ENCODE measurements around the gene JCAD. TPM values are rescaled to one million over a fixed set of nuclear protein-coding genes. Genes with fewer than 3 reads are reported as not detected.

JCAD gene
- total and polyA plus RNA-seq, 2 of the 8 experiments (the other 6 are each of a cell fraction or from before 2014, with no cell fraction given), result 0.56 to 5.2 TPM

GRCh38 chr10:29966269-29966668, 93.1 kb downstream of the JCAD start:
- H3K27me3 ChIP-seq (replicated peaks in 1 of 4; ENCODE audit: control insufficient read depth in 3 of 4, extremely low read depth in 1 of 4, insufficient read depth in 3 of 4, low read length in 3 of 4), result no peaks in the 10 kb centered on the region
- no peak overlapping the region for H2BK120ac ChIP-seq (replicated peaks; ENCODE audit: low read depth, low read length)
- no peak overlapping the region for H3K9ac ChIP-seq (replicated peaks in 1 of 4; ENCODE audit: extremely low read depth in 1 of 4, low read depth in 3 of 4, low read length in 3 of 4)
- no peak overlapping the region for H3K23ac ChIP-seq (ENCODE audit: insufficient read length)
- no peak overlapping the region for H4K91ac ChIP-seq (replicated peaks; ENCODE audit: insufficient read length, low read length)
- ChIA-PET CTCF (ENCODE audit: partially characterized antibody) (interaction anchor here (1.0 to 1.6 kb wide), 3 partner anchors 11 to 58 kb away, joined by 3 to 6 read pairs (median 5); no protein-coding TSS in a partner anchor), POLR2A (ENCODE audit: partially characterized antibody) (no interaction called here)
- no peak overlapping the region for H3K27ac ChIP-seq (ENCODE audit: low read depth, low read length)
- H3K4me2 ChIP-seq (ENCODE audit: insufficient read depth in 1 of 2, low read depth in 2 of 2, low read length in 2 of 2), result no peak overlapping the region
- no peak overlapping the region for H2BK20ac ChIP-seq (ENCODE audit: low read length)
- 96% methylated on average over 4 of the region's 4 CpGs; no CpG with 5 or more reads in 1 of the 2 experiments for WGBS, 2 experiments (ENCODE audit: extremely low coverage in 1 of 2, insufficient coverage in 1 of 2, insufficient read length in 1 of 2, insufficient replicate concordance in 2 of 2, low coverage in 1 of 2, low lambda C conversion rate in 2 of 2, missing lambda C conversion rate in 1 of 2)
- H3K9me3 ChIP-seq (ENCODE audit: insufficient read depth in 2 of 2, low read depth in 1 of 2, low read length in 1 of 2), result no peaks in the 10 kb centered on the region
- no peak overlapping the region for H3K18ac ChIP-seq (ENCODE audit: extremely low read depth, low read length)
- H3K23me2 ChIP-seq (ENCODE audit: low read depth, low read length), result no peaks in the 10 kb centered on the region; the same call in 1 of the 2 replicates
- H3K4ac ChIP-seq (replicated peaks; ENCODE audit: insufficient read length, low read depth, low read length), result no peak overlapping the region
- H2AK5ac ChIP-seq (ENCODE audit: low read depth, low read length), result no peak overlapping the region
- H3K36me3 ChIP-seq (ENCODE audit: control insufficient read depth in 2 of 4, insufficient read depth in 4 of 4, low read length in 3 of 4), result no peaks in the 10 kb centered on the region; a peak in 1 of 8 replicates
- H3K79me2 ChIP-seq (ENCODE audit: control insufficient read depth in 1 of 2, insufficient read depth in 2 of 2, low read length in 2 of 2), result no peaks in the 10 kb centered on the region
- H2BK12ac ChIP-seq (ENCODE audit: low read depth, low read length), result no peak overlapping the region
- H4K20me1 ChIP-seq (replicated peaks in 1 of 2; ENCODE audit: control insufficient read depth in 1 of 2, insufficient read depth in 2 of 2, low read length in 2 of 2), result peaks cover 0 to 3% of the 10 kb centered on the region in 2 experiments
- H2BK5ac ChIP-seq (ENCODE audit: low read depth, low read length), result no peak overlapping the region
- no peak overlapping the region for H4K8ac ChIP-seq (ENCODE audit: extremely low read depth, insufficient read depth, low read length)
- H3K56ac ChIP-seq (replicated peaks; ENCODE audit: insufficient read length, low read depth, low read length), result no peak overlapping the region
- no peak overlapping the region for H4K5ac ChIP-seq (ENCODE audit: insufficient read length, low read depth, low read length)
- no peak overlapping the region for H3K4me3 ChIP-seq (ENCODE audit: extremely low read depth in 1 of 4, insufficient read depth in 2 of 4, low read depth in 3 of 4, low read length in 4 of 4)
- no peak overlapping the region for H3K14ac ChIP-seq (ENCODE audit: insufficient read length)
- no peaks in the 10 kb centered on the region for H3K4me1 ChIP-seq (replicated peaks in 1 of 4; ENCODE audit: control insufficient read depth in 3 of 4, insufficient read depth in 4 of 4, low read length in 3 of 4)
- no peak overlapping the region for H2AFZ ChIP-seq (ENCODE audit: low read length)
- FAIRE-seq (no peak), DNase-seq (ENCODE audit: low read depth in 1 of 2, low spot score in 2 of 2) (no peak)
- no peak overlapping the region for H2BK15ac ChIP-seq (ENCODE audit: low read length)
- no peaks in the 10 kb centered on the region for H3K79me1 ChIP-seq (ENCODE audit: low read depth, low read length)
- TF ChIP-seq CEBPB (IDR thresholded peaks at IDR 0.05; ENCODE audit: low read depth, low read length), result no peak
- TF ChIP-seq POLR2AphosphoS5 (IDR thresholded peaks at IDR 0.05; ENCODE audit: low read depth, low read length), result no peak
- no peak for TF ChIP-seq EZH2 (IDR thresholded peaks at IDR 0.05; ENCODE audit: low read depth, low read length, severe bottlenecking)
- no peak for TF ChIP-seq SIN3A (conservative IDR thresholded peaks at IDR 0.05 in 1 of 2, IDR thresholded peaks at IDR 0.05 in 1 of 2; ENCODE audit: low read depth in 1 of 2, low read length in 2 of 2)
- no peak for TF ChIP-seq NRF1 (IDR thresholded peaks at IDR 0.05; ENCODE audit: low read depth, low read length)
- TF ChIP-seq CTCF (IDR thresholded peaks at IDR 0.05; ENCODE audit: control extremely low read depth in 1 of 3, insufficient read depth in 1 of 3, low read depth in 1 of 3, low read length in 3 of 3), result peak; percentile 40 to 44 (median 42)
- TF ChIP-seq RXRA (IDR thresholded peaks at IDR 0.05; ENCODE audit: insufficient read depth, low read depth, low read length), result no peak
- peak; percentile 43 to 60 for TF ChIP-seq RAD21 (IDR thresholded peaks at IDR 0.05 in 1 of 2, conservative IDR thresholded peaks at IDR 0.05 in 1 of 2; ENCODE audit: low read depth in 2 of 2, low read length in 2 of 2)
- no peak for TF ChIP-seq YY1 (IDR thresholded peaks at IDR 0.05; ENCODE audit: low read depth, low read length)
- no peak for TF ChIP-seq BACH1 (IDR thresholded peaks at IDR 0.05; ENCODE audit: low read length)
- no peak for TF ChIP-seq SP1 (IDR thresholded peaks at IDR 0.05; ENCODE audit: low read depth, low read length)
- TF ChIP-seq TAF7 (optimal IDR thresholded peaks at IDR 0.05; ENCODE audit: borderline replicate concordance, low read depth, low read length), result no peak
